Adipose tissue (tissue), 3 donors: Measurements from ENCODE around the gene FAM110D. TPM values are rescaled to one million over a fixed set of nuclear protein-coding genes. Genes with fewer than 3 reads are reported as not detected.

ENCODE experiments used
- H3K27ac ChIP-seq: one replicate; pipeline ENCODE4 v1.5.1; 2013; ENCODE audit warnings: low read depth, low read length
- WGBS, 3 donors: extraction: QIAGEN DNeasy Blood & Tissue Kit; methylation state at CpG; one replicate each; pipeline ENCODE4 v1.1.7; 2013; 5-methylcytosine and 5-hydroxymethylcytosine counted together
- polyA plus RNA-seq, 3 donors: library from polyadenylated mRNA; stranded (reverse); fragments of 200-250 nt; gene quantifications; one replicate each; pipeline ENCODE4 v1.2.3, GENCODE V29; 2013
- donor health status: healthy with polysubstance abuse.
- donor health status: Bipolar disorder and iron deficiency.
- donor health status: healthy.

FAM110D gene
- polyA plus RNA-seq, 3 donors, result 1.5 to 13.4 (median 13.3) TPM

DNA sequence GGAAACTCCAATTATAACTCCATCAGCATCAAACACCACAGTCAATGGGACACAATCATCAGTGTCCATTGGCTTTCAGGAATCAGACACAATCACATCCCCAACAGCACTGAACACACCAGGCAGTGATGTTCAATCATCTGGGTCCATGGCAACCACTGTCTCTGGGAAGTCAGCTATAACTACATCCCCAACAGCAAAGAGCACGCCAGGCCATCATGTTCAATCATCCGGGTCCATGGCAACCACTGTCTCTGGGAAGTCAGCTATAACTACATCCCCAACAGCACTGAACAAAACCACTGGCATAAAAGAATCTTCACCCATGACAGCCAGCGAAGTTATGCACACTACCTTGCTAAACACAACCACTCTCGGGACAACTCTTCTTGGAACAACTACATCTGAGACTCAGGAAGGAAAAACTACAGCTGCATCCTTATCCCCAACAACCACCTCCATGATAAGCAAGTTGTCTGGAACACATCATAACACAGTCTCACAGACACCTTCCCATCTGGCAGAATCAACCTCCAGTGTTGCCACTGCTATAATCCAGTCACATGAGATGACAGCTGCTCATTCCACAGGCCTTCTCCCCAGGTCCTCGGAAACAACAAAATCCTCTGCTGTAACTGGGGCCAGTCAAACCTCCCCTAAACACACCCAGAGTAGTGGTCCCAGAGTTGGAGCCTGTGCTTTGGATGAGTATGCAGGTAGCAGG, 51.4 kb downstream of the FAM110D start:
- WGBS, 3 donors, result 78 to 82% (median 81%) methylated on average over 5 of the region's 5 CpGs

DNA sequence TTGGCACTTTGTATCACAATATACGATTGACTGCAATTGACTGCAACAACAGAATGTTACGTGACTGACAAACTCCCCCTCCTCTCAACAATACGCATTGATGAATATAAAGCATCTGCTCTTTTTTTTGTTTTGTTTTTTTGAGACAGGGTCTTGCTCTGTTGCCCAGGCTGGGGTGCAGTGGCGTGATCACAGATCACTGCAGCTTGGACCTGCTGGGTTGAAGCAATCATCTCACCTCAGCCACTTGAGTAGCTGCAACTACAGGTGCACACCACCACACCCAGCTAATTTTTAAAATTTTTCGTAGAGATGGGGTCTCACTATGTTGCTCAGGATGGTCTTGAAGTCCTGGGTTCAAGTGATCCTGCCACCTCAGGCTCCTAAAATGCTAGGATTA, 53.8 kb downstream of the FAM110D start:
- WGBS, 3 donors, result 82 to 90% (median 90%) methylated on average over 5 of the region's 5 CpGs
- H3K27ac ChIP-seq, result no peak overlapping the region

More for the DNA sequence above, 51.4 kb downstream of the FAM110D start:
- H3K27ac ChIP-seq, result no peak overlapping the region

DNA sequence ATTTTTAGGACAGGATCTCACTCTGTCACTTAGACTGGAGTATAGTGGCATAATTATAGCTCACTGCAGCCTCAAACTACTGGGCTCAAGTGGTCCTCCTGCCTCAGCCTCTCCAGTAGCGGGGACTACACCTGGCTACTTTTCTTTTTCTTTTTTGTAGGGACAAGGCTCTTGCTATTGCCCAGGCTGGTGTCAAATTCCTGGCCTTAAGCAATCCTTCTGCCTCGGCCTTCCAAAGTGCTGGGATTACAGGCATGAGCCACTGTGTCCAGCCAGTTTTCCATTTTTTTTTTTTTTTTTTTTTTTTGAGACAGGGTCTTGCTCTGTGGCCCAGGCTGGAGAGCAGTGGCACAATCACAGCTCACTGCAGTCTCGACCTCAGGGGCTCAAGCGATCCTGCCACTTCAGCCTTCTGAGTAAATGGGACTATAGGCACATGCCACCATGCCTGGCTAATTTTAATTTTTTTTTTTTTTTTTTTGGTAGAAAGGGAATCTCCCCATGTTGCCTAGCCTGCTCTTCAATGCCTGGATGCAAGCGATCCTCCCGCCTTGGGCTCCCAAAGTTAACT, 54.5 kb downstream of the FAM110D start:
- H3K27ac ChIP-seq, result no peak overlapping the region
- whole genome bisulfite sequencing, 3 donors, result 80 to 89% (median 84%) methylated on average over 6 of the region's 6 CpGs

Other genes starting within 250 kb of the FAM110D start
- 1 to 10 TPM; 4.3 to 9.8 (median 4.9) TPM for gene PAFAH2, start 161.0 kb upstream of the FAM110D start, polyA plus RNA-seq
- under 1 TPM; 0.04 to 0.34 (median 0.09) TPM for gene EXTL1, start 137.3 kb upstream of the FAM110D start, polyA plus RNA-seq
- gene SLC30A2, start 113.0 kb upstream of the FAM110D start, polyA plus RNA-seq, result 10 to 100 TPM in 1 of 3 donors, under 1 TPM in 1, not detected in 1; 0.07 to 99.7 TPM
- under 1 TPM; 0.11 to 0.67 (median 0.12) TPM for gene TRIM63, start 91.4 kb upstream of the FAM110D start, polyA plus RNA-seq
- gene PDIK1L, start 47.3 kb upstream of the FAM110D start, polyA plus RNA-seq, result 1 to 10 TPM; 1.7 to 2.7 (median 1.7) TPM
- not detected for gene C1orf232, start 9.9 kb downstream of the FAM110D start, polyA plus RNA-seq
- 10 to 100 TPM; 58.4 to 94.6 (median 80.4) TPM for gene ZNF593, start 10.8 kb downstream of the FAM110D start, polyA plus RNA-seq
- gene ZNF593OS, start 12.8 kb downstream of the FAM110D start, polyA plus RNA-seq, result under 1 TPM in 2 of 3 donors, not detected in 1; 0.32 to 0.61 TPM
- 10 to 100 TPM in 1 of 3 donors, 1 to 10 TPM in 2; 1.1 to 13.7 (median 1.3) TPM for gene CNKSR1, start 18.4 kb downstream of the FAM110D start, polyA plus RNA-seq
- gene CATSPER4, start 31.5 kb downstream of the FAM110D start, polyA plus RNA-seq, result not detected
- 1 to 10 TPM; 1.3 to 3.3 (median 1.9) TPM for gene CEP85, start 75.1 kb downstream of the FAM110D start, polyA plus RNA-seq
- gene SH3BGRL3, start 121.0 kb downstream of the FAM110D start, polyA plus RNA-seq, result 100 to 1,000 TPM in 2 of 3 donors, 10 to 100 TPM in 1; 54.1 to 269 (median 154) TPM
- 10 to 100 TPM; 13.1 to 19.1 (median 16.9) TPM for gene UBXN11, start 147.6 kb downstream of the FAM110D start, polyA plus RNA-seq
- 10 to 100 TPM; 15.8 to 27.6 (median 20.2) TPM for gene CD52, start 158.9 kb downstream of the FAM110D start, polyA plus RNA-seq
- gene CRYBG2, start 195.1 kb downstream of the FAM110D start, polyA plus RNA-seq, result under 1 TPM in 2 of 3 donors, not detected in 1; 0.14 to 0.18 TPM
- gene ZNF683, start 213.7 kb downstream of the FAM110D start, polyA plus RNA-seq, result under 1 TPM in 1 of 3 donors, not detected in 2; 0.46 TPM